Hepatocyte (in vitro differentiated cells): ENCODE measurements around the gene STARD13. TPM values are rescaled to one million over a fixed set of nuclear protein-coding genes. Genes with fewer than 3 reads are reported as not detected.

ENCODE experiments used
- DNase-seq: peaks from one replicate; pipeline ENCODE4 v3.0.0-alpha.2; 2016; ENCODE audit warnings: low spot score
- H2AFZ ChIP-seq: fragments of 200-600 bp; sonication (generic); 2 replicates; pipeline ENCODE4 v1.6.0; 2016; ENCODE audit warnings: antibody characterized with exemption, mild to moderate bottlenecking
- H3K27ac ChIP-seq: fragments of 200-600 bp; sonication (generic); 2 replicates; pipeline ENCODE4 v1.5.1; 2016; ENCODE audit warnings: mild to moderate bottlenecking
- H3K27me3 ChIP-seq: fragments of 200-600 bp; sonication (generic); 2 replicates; pipeline ENCODE4 v1.6.1; 2016
- H3K36me3 ChIP-seq: fragments of 200-600 bp; sonication (generic); replicated peaks from 2 replicates; pipeline ENCODE4 v1.5.1; 2016; ENCODE audit warnings: low read depth; ENCODE audit not compliant: insufficient read depth
- H3K4me1 ChIP-seq: fragments of 200-600 bp; sonication (generic); 2 replicates; pipeline ENCODE4 v1.5.1; 2016; ENCODE audit warnings: mild to moderate bottlenecking, moderate library complexity; ENCODE audit not compliant: insufficient read depth
- H3K4me2 ChIP-seq: fragments of 200-600 bp; sonication (generic); 2 replicates; pipeline ENCODE4 v1.6.0; 2016
- H3K4me3 ChIP-seq: fragments of 200-600 bp; sonication (generic); 2 replicates; pipeline ENCODE4 v1.5.1; 2016; ENCODE audit warnings: mild to moderate bottlenecking
- H3K79me2 ChIP-seq: fragments of 200-600 bp; sonication (generic); 2 replicates; pipeline ENCODE4 v1.6.0; 2017; ENCODE audit warnings: mild to moderate bottlenecking
- H3K9me2 ChIP-seq: fragments of 200-600 bp; sonication (generic); replicated peaks from 2 replicates; pipeline ENCODE4 v1.6.0; 2017; ENCODE audit warnings: mild to moderate bottlenecking; ENCODE audit not compliant: insufficient read depth
- H3K9me3 ChIP-seq: fragments of 200-600 bp; sonication (generic); 2 replicates; pipeline ENCODE4 v1.5.1; 2016; ENCODE audit warnings: low read depth, mild to moderate bottlenecking
- H4K20me1 ChIP-seq: fragments of 200-600 bp; sonication (generic); 2 replicates; pipeline ENCODE4 v1.6.0; 2016; ENCODE audit warnings: mild to moderate bottlenecking; ENCODE audit not compliant: insufficient read depth, poor library complexity, severe bottlenecking
- EZH2 ChIP-seq: fragments of 200-600 bp; sonication (generic); IDR thresholded peaks from 2 replicates; pipeline ENCODE4 v1.6.1; 2016; ENCODE audit warnings: antibody characterized with exemption, mild to moderate bottlenecking, borderline replicate concordance
- EZH2phosphoT487 ChIP-seq: fragments of 200-600 bp; sonication (generic); IDR thresholded peaks from one replicate; pipeline ENCODE4 v1.6.1; 2018; ENCODE audit warnings: antibody characterized with exemption, mild to moderate bottlenecking, low read depth, moderate library complexity; ENCODE audit not compliant: unreplicated experiment, severe bottlenecking
- WGBS: methylation state at CpG from one replicate; pipeline ENCODE4 v1.1.6; 2016; ENCODE audit warnings: low lambda C conversion rate; ENCODE audit errors: missing lambda C conversion rate; 5-methylcytosine and 5-hydroxymethylcytosine counted together
- polyA plus RNA-seq: library from polyadenylated mRNA; unstranded; fragments of >200 nt; fragmentation: Nextera tagmentation; extraction: Ambion mirVana; gene quantifications from 2 replicates; pipeline ENCODE4 v1.2.1, GENCODE V29; 2016
- total RNA-seq: library from RNA; depleted of rRNA; stranded (reverse); fragments of >200 nt; gene quantifications from 2 replicates; pipeline ENCODE4 v1.2.3, GENCODE V29; 2014
- TF ChIP-seq, protein P1 (sequence below): fragments of 200-600 bp; sonication (generic); IDR thresholded peaks from 2 replicates; pipeline ENCODE4 v1.5.1; 2016; ENCODE audit warnings: antibody characterized with exemption, mild to moderate bottlenecking; ENCODE audit not compliant: poor library complexity

Gene STARD13
- total and polyA plus RNA-seq, 2 experiments from 2014 or later = 5.4 to 13.5 TPM

DNA sequence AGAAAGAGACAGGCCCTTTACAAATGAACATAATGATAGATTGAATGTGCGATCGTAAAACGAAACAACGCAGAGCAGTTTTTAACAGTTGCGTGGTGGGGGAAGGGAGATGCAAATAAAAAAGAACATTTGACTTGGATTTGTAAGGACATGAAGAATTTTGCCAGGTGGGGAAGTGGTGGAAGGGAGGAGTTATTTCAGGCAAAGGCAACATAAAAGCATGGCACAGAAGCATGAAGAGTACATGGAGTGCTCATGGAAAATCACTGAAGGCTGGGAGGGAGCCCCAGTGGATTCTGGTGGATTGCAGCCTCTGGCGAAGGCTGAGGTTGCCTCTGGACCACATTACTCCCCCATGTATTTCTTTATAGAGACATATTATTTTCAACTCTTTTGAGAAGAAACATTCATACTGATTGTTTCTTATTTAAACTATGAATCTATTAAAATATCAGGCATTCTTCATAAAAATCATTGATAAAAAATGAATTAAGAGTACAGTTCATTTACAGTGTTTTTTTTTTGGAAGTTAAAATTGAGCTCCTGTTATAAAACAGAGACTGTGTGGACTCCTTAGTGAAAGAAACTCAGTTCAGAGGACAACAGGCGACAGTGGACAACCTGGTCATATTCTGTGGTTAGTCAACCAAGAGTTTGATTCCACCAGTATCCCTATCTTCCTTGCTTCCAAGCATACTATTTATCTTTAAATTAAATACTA is 57.5 kb downstream of the STARD13 start:
- no peak overlapping the region for H3K4me3 ChIP-seq
- H3K9me3 ChIP-seq = no peaks in the 10 kb centered on the region
- WGBS = 84% methylated on average over 7 of the region's 7 CpGs
- H3K4me1 ChIP-seq = peaks cover 12% of the 10 kb centered on the region
- no peaks in the 10 kb centered on the region for H3K36me3 ChIP-seq
- no peak overlapping the region for H2AFZ ChIP-seq
- DNase-seq = no peak
- H3K27ac ChIP-seq = no peak overlapping the region
- no peaks in the 10 kb centered on the region for H3K9me2 ChIP-seq
- peaks cover 26% of the 10 kb centered on the region for H3K79me2 ChIP-seq
- TF ChIP-seq EZH2 (no peak), EZH2phosphoT487 (no peak)
- TF ChIP-seq, protein P1, sequence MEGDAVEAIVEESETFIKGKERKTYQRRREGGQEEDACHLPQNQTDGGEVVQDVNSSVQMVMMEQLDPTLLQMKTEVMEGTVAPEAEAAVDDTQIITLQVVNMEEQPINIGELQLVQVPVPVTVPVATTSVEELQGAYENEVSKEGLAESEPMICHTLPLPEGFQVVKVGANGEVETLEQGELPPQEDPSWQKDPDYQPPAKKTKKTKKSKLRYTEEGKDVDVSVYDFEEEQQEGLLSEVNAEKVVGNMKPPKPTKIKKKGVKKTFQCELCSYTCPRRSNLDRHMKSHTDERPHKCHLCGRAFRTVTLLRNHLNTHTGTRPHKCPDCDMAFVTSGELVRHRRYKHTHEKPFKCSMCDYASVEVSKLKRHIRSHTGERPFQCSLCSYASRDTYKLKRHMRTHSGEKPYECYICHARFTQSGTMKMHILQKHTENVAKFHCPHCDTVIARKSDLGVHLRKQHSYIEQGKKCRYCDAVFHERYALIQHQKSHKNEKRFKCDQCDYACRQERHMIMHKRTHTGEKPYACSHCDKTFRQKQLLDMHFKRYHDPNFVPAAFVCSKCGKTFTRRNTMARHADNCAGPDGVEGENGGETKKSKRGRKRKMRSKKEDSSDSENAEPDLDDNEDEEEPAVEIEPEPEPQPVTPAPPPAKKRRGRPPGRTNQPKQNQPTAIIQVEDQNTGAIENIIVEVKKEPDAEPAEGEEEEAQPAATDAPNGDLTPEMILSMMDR = no peak
- no peaks in the 10 kb centered on the region for H3K27me3 ChIP-seq
- peak overlapping the region; percentile 3 for H3K4me2 ChIP-seq
- H4K20me1 ChIP-seq = no peaks in the 10 kb centered on the region

DNA sequence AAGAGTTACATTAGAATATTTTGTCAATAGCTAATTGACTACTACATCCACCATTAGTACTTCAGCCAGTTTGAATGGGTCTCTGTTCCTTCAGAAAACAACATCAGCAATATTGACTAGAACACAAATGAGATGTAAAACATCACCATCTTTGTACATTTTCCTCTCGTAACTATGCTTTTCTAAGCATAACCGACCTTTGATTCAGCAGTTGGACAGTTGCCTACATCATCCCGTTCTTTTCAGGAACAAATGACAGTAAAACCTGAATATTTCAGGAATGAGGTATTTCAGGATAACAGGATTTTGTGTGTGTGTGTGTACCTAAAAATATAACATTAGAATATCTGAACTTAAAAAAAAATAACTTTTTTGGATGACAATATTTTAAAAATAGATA is 60.9 kb downstream of the STARD13 start:
- H3K79me2 ChIP-seq = peaks cover 32% of the 10 kb centered on the region
- no peak for DNase-seq
- no peak overlapping the region for H3K4me2 ChIP-seq
- no peaks in the 10 kb centered on the region for H4K20me1 ChIP-seq
- TF ChIP-seq, protein P1 = no peak
- TF ChIP-seq EZH2 (no peak), EZH2phosphoT487 (no peak)
- no peak overlapping the region for H3K27ac ChIP-seq
- 78% methylated on average over 3 of the region's 3 CpGs for WGBS
- no peaks in the 10 kb centered on the region for H3K9me2 ChIP-seq
- H3K9me3 ChIP-seq = no peaks in the 10 kb centered on the region
- H3K27me3 ChIP-seq = no peaks in the 10 kb centered on the region
- no peak overlapping the region for H2AFZ ChIP-seq
- no peaks in the 10 kb centered on the region for H3K36me3 ChIP-seq
- H3K4me3 ChIP-seq = no peak overlapping the region
- H3K4me1 ChIP-seq = peaks cover 5% of the 10 kb centered on the region

DNA sequence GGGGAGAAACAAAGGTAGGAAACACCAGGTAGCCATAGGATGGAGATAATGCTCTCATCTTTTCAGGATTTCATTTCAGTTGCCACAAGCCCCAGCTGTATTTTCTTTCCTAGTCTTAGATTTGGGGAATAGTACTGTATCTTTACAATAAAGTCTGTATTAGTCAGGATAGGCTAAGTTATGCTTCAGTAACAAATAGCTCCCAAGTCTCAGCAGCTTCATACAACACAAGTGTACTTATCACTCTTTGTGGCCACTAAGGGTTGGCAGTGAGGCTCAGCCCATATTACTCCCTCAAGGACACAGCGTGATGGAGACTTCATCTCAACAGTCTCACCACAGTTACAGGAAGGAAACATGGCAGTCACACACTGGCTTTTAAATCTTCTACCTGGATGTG is 61.4 kb downstream of the STARD13 start:
- Histone ChIP-seq H3K4me1 (peaks cover under 1% of the 10 kb centered on the region), H3K27ac (no peak overlapping the region), H3K27me3 (no peaks in the 10 kb centered on the region), H3K36me3 (no peaks in the 10 kb centered on the region), H3K9me2 (no peaks in the 10 kb centered on the region), H2AFZ (no peak overlapping the region), H3K79me2 (peaks cover 32% of the 10 kb centered on the region), H3K4me3 (no peak overlapping the region), H3K4me2 (no peak overlapping the region), H4K20me1 (no peaks in the 10 kb centered on the region), H3K9me3 (no peaks in the 10 kb centered on the region)
- TF ChIP-seq, protein P1 = no peak
- TF ChIP-seq EZH2 = no peak
- TF ChIP-seq EZH2phosphoT487 = no peak
- WGBS = 100% methylated on average over 1 of the region's 1 CpG
- no peak for DNase-seq
